NCI-H446 treated with DMSO at 0.1 percent for 48 hours (cell line): ENCODE measurements around the gene SUPT5H.

Experiments
- DNase-seq: peaks from one replicate; lab custom pipeline; 2025; lab: John Stamatoyannopoulos, UW

SUPT5H gene

GRCh38 chr19:39497701-39497995 is 52.3 kb downstream of the SUPT5H start:
- peak; percentile 4 for DNase-seq

- no peak for DNase-seq
These were observed 52.8 kb downstream of the SUPT5H start for GRCh38 chr19:39497996-39498797.

- no peak for DNase-seq
These were observed 53.6 kb downstream of the SUPT5H start, which contains the start of gene DLL3 for GRCh38 chr19:39498798-39499642. Gene DLL3, plus strand, starts transcription at chr19:39498947. Its CDS starts 28 bp downstream, at chr19:39498975.

- DNase-seq: no peak
These were observed 54.5 kb downstream of the SUPT5H start for GRCh38 chr19:39499932-39500331.

- DNase-seq: no peak
These were observed 55.2 kb downstream of the SUPT5H start for GRCh38 chr19:39500543-39500942.

- DNase-seq: no peak
These were observed 56.0 kb downstream of the SUPT5H start for GRCh38 chr19:39501340-39501739.

GRCh38 chr19:39502640-39503417 is 57.4 kb downstream of the SUPT5H start:
- DNase-seq: no peak

GRCh38 chr19:39506598-39506943 is 61.2 kb downstream of the SUPT5H start:
- DNase-seq: no peak

- DNase-seq: peak; percentile 60
These were observed 61.7 kb downstream of the SUPT5H start for GRCh38 chr19:39506944-39507714.

GRCh38 chr19:39507715-39508364 is 62.5 kb downstream of the SUPT5H start:
- DNase-seq: no peak

GRCh38 chr19:39508629-39509028 is 63.2 kb downstream of the SUPT5H start:
- DNase-seq: no peak

- DNase-seq: no peak
These were observed 63.9 kb downstream of the SUPT5H start for GRCh38 chr19:39509233-39509632.

GRCh38 chr19:39512988-39513387 is 67.6 kb downstream of the SUPT5H start:
- no peak for DNase-seq

- no peak for DNase-seq
These were observed 69.6 kb downstream of the SUPT5H start, which contains the start of gene SELENOV for GRCh38 chr19:39514840-39515550. Gene SELENOV, plus strand, starts transcription at chr19:39515139. Its CDS starts 74 bp downstream, at chr19:39515213.

- DNase-seq: no peak
These were observed 70.3 kb downstream of the SUPT5H start for GRCh38 chr19:39515551-39516191.

GRCh38 chr19:39516270-39516669 is 70.9 kb downstream of the SUPT5H start:
- DNase-seq: no peak

GRCh38 chr19:39517432-39517831 is 72.0 kb downstream of the SUPT5H start:
- no peak for DNase-seq

GRCh38 chr19:39518458-39518857 is 73.1 kb downstream of the SUPT5H start:
- no peak for DNase-seq

GRCh38 chr19:39518975-39519374 is 73.6 kb downstream of the SUPT5H start:
- DNase-seq: no peak
